HEK293 (cell line): Measurements from ENCODE around the gene SSBP2.

Experiments used
- CTCF ChIA-PET: fragments of 350-600 bp; formaldehyde crosslinking; extraction: SDS; loops from one replicate; lab custom pipeline; 2021; ENCODE audit warnings: antibody characterized with exemption; lab: Yijun Ruan, JAX
- POLR2A ChIA-PET: fragments of 300-600 bp; formaldehyde crosslinking; extraction: SDS; loops from one replicate; lab custom pipeline; 2020; ENCODE audit warnings: antibody characterized with exemption, inconsistent platforms; lab: Yijun Ruan, JAX
- H3K27ac ChIP-seq: fragments of 200-500 bp; sonication (Bioruptor generic); 2 replicates; pipeline ENCODE4 v1.5.1; 2014; ENCODE audit warnings: low read depth, low read length, control low read depth, inconsistent platforms; ENCODE audit errors: extremely low read depth
- H3K36me3 ChIP-seq, 2 experiments: fragments of 200-500 bp in 1 of 2; sonication (Bioruptor generic) in 1 of 2; 1 replicate in 1 of 2; 2 replicates in 1 of 2; pipeline ENCODE4 v1.5.1; 2014 to 2017; ENCODE audit warnings: inconsistent platforms in 2 of 2, low read length in 2 of 2; ENCODE audit not compliant: control insufficient read depth in 2 of 2, insufficient read depth in 1 of 2
- H3K4me1 ChIP-seq: fragments of 200-500 bp; sonication (Bioruptor generic); 2 replicates; pipeline ENCODE4 v1.5.1; 2014; ENCODE audit warnings: mild to moderate bottlenecking, low read length, inconsistent platforms; ENCODE audit not compliant: control insufficient read depth, insufficient read depth
- H3K4me3 ChIP-seq: 2 replicates; pipeline ENCODE4 v1.5.1; 2011; ENCODE audit warnings: low read depth, mild to moderate bottlenecking, control low read depth, low read length, moderate library complexity
- H3K9me3 ChIP-seq: fragments of 200-500 bp; sonication (Bioruptor generic); 2 replicates; pipeline ENCODE4 v1.5.1; 2014; ENCODE audit warnings: low read depth, low read length, inconsistent platforms; ENCODE audit not compliant: control insufficient read depth, insufficient read depth
- GLI2 ChIP-seq: fragments of 450-650 bp; formaldehyde crosslinking; IDR thresholded peaks from 2 replicates; pipeline ENCODE4; 2017; ENCODE audit warnings: missing biosample characterization, missing genetic modification characterization, low read depth, borderline replicate concordance
- SALL2 ChIP-seq: fragments of 450-650 bp; formaldehyde crosslinking; IDR thresholded peaks from 2 replicates; pipeline ENCODE4 v1.5.0; 2017; ENCODE audit warnings: missing biosample characterization, mild to moderate bottlenecking, missing genetic modification characterization, borderline replicate concordance
- SP7 ChIP-seq: fragments of 450-650 bp; formaldehyde crosslinking; IDR thresholded peaks from 2 replicates; pipeline ENCODE4 v1.5.1; 2016; ENCODE audit warnings: missing biosample characterization, missing genetic modification characterization
- YY2 ChIP-seq: fragments of 450-650 bp; formaldehyde crosslinking; IDR thresholded peaks from 2 replicates; pipeline ENCODE4 v1.5.1; 2016; ENCODE audit warnings: missing biosample characterization, missing genetic modification characterization
- ZBTB1 ChIP-seq: fragments of 450-650 bp; formaldehyde crosslinking; IDR thresholded peaks from 2 replicates; pipeline ENCODE4 v1.5.1; 2016; ENCODE audit warnings: missing biosample characterization, missing genetic modification characterization
- ZBTB7A ChIP-seq: fragments of 450-650 bp; formaldehyde crosslinking; IDR thresholded peaks from 2 replicates; pipeline ENCODE4 v1.5.1; 2016; ENCODE audit warnings: low read depth, missing biosample characterization, missing genetic modification characterization
- ZEB2 ChIP-seq: fragments of 450-650 bp; formaldehyde crosslinking; IDR thresholded peaks from 2 replicates; pipeline ENCODE4 v1.5.1; 2016; ENCODE audit warnings: missing biosample characterization, missing genetic modification characterization
- ZFP69B ChIP-seq: fragments of 450-650 bp; formaldehyde crosslinking; IDR thresholded peaks from 2 replicates; pipeline ENCODE4 v1.5.1; 2016; ENCODE audit warnings: missing biosample characterization, missing genetic modification characterization
- ZNF146 ChIP-seq: fragments of 450-650 bp; formaldehyde crosslinking; IDR thresholded peaks from 2 replicates; pipeline ENCODE4 v1.5.1; 2016; ENCODE audit warnings: missing biosample characterization, missing genetic modification characterization
- ZNF155 ChIP-seq: fragments of 450-650 bp; formaldehyde crosslinking; IDR thresholded peaks from 2 replicates; pipeline ENCODE4 v1.5.1; 2016; ENCODE audit warnings: missing biosample characterization, missing genetic modification characterization
- ZNF16 ChIP-seq: fragments of 450-650 bp; formaldehyde crosslinking; IDR thresholded peaks from 2 replicates; pipeline ENCODE4 v1.5.1; 2016; ENCODE audit warnings: low read depth, missing biosample characterization, missing genetic modification characterization
- ZNF175 ChIP-seq: fragments of 450-650 bp; formaldehyde crosslinking; IDR thresholded peaks from 2 replicates; pipeline ENCODE4 v1.5.1; 2016; ENCODE audit warnings: missing biosample characterization, missing genetic modification characterization
- ZNF24 ChIP-seq: fragments of 450-650 bp; formaldehyde crosslinking; IDR thresholded peaks from 2 replicates; pipeline ENCODE4 v1.5.1; 2016; ENCODE audit warnings: missing biosample characterization, missing genetic modification characterization
- ZNF248 ChIP-seq: fragments of 450-650 bp; formaldehyde crosslinking; IDR thresholded peaks from 2 replicates; pipeline ENCODE4 v1.5.1; 2017; ENCODE audit warnings: missing biosample characterization, missing genetic modification characterization
- ZNF324 ChIP-seq: fragments of 450-650 bp; formaldehyde crosslinking; IDR thresholded peaks from 2 replicates; pipeline ENCODE4 v1.5.1; 2016; ENCODE audit warnings: missing biosample characterization, missing genetic modification characterization
- ZNF341 ChIP-seq: fragments of 450-650 bp; formaldehyde crosslinking; IDR thresholded peaks from 2 replicates; pipeline ENCODE4; 2016; ENCODE audit warnings: low read depth, missing biosample characterization, missing genetic modification characterization
- ZNF416 ChIP-seq: fragments of 450-650 bp; formaldehyde crosslinking; IDR thresholded peaks from 2 replicates; pipeline ENCODE4 v1.5.1; 2016; ENCODE audit warnings: missing biosample characterization, missing genetic modification characterization
- ZNF555 ChIP-seq: fragments of 450-650 bp; formaldehyde crosslinking; conservative IDR thresholded peaks from 2 replicates; pipeline ENCODE4 v1.5.1; 2017; ENCODE audit warnings: missing biosample characterization, mild to moderate bottlenecking, missing genetic modification characterization, inconsistent platforms
- ZNF624 ChIP-seq: fragments of 450-650 bp; formaldehyde crosslinking; IDR thresholded peaks from 2 replicates; pipeline ENCODE4 v1.5.1; 2017; ENCODE audit warnings: missing biosample characterization, missing genetic modification characterization
- ZNF626 ChIP-seq: fragments of 450-650 bp; sonication (Bioruptor Pico); formaldehyde crosslinking; IDR thresholded peaks from 2 replicates; pipeline ENCODE4 v1.5.1; 2018; ENCODE audit warnings: missing biosample characterization, missing genetic modification characterization, inconsistent platforms
- ZNF654 ChIP-seq: fragments of 450-650 bp; formaldehyde crosslinking; IDR thresholded peaks from 2 replicates; pipeline ENCODE4 v1.5.1; 2016; ENCODE audit warnings: low read depth, missing biosample characterization, missing genetic modification characterization
- ZNF747 ChIP-seq: fragments of 450-650 bp; formaldehyde crosslinking; IDR thresholded peaks from 2 replicates; pipeline ENCODE4 v1.5.1; 2016; ENCODE audit warnings: missing biosample characterization, missing genetic modification characterization
- ZNF785 ChIP-seq: fragments of 450-650 bp; formaldehyde crosslinking; IDR thresholded peaks from 2 replicates; pipeline ENCODE4 v1.5.1; 2016; ENCODE audit warnings: missing biosample characterization, missing genetic modification characterization
- ZXDB ChIP-seq: fragments of 450-650 bp; formaldehyde crosslinking; IDR thresholded peaks from 2 replicates; pipeline ENCODE4 v1.5.1; 2016; ENCODE audit warnings: missing biosample characterization, missing genetic modification characterization
- TF ChIP-seq, protein P1 (sequence below): fragments of 450-650 bp; formaldehyde crosslinking; IDR thresholded peaks from 2 replicates; pipeline ENCODE4 v1.5.1; 2016; ENCODE audit warnings: missing biosample characterization, missing genetic modification characterization
- TF ChIP-seq, protein P2 (sequence below): fragments of 450-650 bp; formaldehyde crosslinking; IDR thresholded peaks from 2 replicates; pipeline ENCODE4 v1.5.1; 2016; ENCODE audit warnings: missing biosample characterization, missing genetic modification characterization
- TF ChIP-seq, protein P3 (sequence below): fragments of 450-650 bp; formaldehyde crosslinking; IDR thresholded peaks from 2 replicates; pipeline ENCODE4 v1.5.1; 2016; ENCODE audit warnings: missing biosample characterization, missing genetic modification characterization
- TF ChIP-seq, protein P4 (sequence below): sonication (generic); formaldehyde crosslinking; IDR thresholded peaks from 2 replicates; pipeline ENCODE4 v1.8.1; 2022; ENCODE audit warnings: mild to moderate bottlenecking, moderate library complexity, missing genetic modification reagents

Gene SSBP2

DNA sequence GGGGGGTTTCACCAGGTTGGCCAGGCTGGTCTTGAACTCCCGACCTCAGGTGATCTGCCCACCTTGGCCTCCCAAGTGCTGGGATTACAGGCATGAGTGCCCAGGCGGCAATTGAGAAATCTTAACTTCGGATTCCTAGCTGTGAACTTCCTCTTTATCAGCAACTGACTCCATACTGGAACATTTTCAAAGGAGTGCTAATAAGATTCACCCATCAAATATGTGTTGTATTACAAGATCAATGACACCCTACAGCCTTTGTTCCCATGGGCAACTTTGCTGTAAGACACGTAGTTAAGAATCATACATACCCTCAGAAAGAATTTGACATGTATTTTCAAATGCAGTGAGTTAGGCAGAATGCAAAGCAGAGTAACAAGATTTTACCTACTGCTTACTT, 333.8 kb downstream of the SSBP2 start:
- H3K4me1 ChIP-seq, result peaks cover 8% of the 10 kb centered on the region
- H3K4me3 ChIP-seq, result no peak overlapping the region
- no peaks in the 10 kb centered on the region for H3K9me3 ChIP-seq
- no peaks in the 10 kb centered on the region for H3K36me3 ChIP-seq
- ChIA-PET POLR2A (no interaction called here), CTCF (no interaction called here)
- H3K27ac ChIP-seq, result no peak overlapping the region
- TF ChIP-seq, protein P1, sequence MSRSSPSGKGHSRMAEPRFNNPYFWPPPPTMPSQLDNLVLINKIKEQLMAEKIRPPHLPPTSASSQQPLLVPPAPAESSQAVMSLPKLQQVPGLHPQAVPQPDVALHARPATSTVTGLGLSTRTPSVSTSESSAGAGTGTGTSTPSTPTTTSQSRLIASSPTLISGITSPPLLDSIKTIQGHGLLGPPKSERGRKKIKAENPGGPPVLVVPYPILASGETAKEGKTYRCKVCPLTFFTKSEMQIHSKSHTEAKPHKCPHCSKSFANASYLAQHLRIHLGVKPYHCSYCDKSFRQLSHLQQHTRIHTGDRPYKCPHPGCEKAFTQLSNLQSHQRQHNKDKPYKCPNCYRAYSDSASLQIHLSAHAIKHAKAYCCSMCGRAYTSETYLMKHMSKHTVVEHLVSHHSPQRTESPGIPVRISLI (tag by site-specific recombination), result no peak
- TF ChIP-seq ZNF155 (tag by site-specific recombination), result no peak
- TF ChIP-seq, protein P2, sequence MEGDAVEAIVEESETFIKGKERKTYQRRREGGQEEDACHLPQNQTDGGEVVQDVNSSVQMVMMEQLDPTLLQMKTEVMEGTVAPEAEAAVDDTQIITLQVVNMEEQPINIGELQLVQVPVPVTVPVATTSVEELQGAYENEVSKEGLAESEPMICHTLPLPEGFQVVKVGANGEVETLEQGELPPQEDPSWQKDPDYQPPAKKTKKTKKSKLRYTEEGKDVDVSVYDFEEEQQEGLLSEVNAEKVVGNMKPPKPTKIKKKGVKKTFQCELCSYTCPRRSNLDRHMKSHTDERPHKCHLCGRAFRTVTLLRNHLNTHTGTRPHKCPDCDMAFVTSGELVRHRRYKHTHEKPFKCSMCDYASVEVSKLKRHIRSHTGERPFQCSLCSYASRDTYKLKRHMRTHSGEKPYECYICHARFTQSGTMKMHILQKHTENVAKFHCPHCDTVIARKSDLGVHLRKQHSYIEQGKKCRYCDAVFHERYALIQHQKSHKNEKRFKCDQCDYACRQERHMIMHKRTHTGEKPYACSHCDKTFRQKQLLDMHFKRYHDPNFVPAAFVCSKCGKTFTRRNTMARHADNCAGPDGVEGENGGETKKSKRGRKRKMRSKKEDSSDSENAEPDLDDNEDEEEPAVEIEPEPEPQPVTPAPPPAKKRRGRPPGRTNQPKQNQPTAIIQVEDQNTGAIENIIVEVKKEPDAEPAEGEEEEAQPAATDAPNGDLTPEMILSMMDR (tag by site-specific recombination), result no peak
- no peak for TF ChIP-seq ZNF747 (tag by site-specific recombination)
- TF ChIP-seq ZNF654 (tag by site-specific recombination), result no peak
- TF ChIP-seq YY2 (tag by site-specific recombination), result no peak
- TF ChIP-seq, protein P3, sequence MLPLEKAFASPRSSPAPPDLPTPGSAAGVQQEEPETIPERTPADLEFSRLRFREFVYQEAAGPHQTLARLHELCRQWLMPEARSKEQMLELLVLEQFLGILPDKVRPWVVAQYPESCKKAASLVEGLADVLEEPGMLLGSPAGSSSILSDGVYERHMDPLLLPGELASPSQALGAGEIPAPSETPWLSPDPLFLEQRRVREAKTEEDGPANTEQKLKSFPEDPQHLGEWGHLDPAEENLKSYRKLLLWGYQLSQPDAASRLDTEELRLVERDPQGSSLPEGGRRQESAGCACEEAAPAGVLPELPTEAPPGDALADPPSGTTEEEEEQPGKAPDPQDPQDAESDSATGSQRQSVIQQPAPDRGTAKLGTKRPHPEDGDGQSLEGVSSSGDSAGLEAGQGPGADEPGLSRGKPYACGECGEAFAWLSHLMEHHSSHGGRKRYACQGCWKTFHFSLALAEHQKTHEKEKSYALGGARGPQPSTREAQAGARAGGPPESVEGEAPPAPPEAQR (tag by site-specific recombination), result no peak
- TF ChIP-seq, protein P4, sequence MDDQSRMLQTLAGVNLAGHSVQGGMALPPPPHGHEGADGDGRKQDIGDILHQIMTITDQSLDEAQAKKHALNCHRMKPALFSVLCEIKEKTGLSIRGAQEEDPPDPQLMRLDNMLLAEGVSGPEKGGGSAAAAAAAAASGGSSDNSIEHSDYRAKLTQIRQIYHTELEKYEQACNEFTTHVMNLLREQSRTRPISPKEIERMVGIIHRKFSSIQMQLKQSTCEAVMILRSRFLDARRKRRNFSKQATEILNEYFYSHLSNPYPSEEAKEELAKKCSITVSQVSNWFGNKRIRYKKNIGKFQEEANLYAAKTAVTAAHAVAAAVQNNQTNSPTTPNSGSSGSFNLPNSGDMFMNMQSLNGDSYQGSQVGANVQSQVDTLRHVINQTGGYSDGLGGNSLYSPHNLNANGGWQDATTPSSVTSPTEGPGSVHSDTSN (CRISPR knock-in tag), result no peak
- TF ChIP-seq ZNF626 (tag by site-specific recombination), result no peak
- no peak for TF ChIP-seq ZBTB7A (tag by site-specific recombination)
- no peak for TF ChIP-seq ZNF416 (tag by site-specific recombination)
- no peak for TF ChIP-seq SALL2 (tag by site-specific recombination)

DNA sequence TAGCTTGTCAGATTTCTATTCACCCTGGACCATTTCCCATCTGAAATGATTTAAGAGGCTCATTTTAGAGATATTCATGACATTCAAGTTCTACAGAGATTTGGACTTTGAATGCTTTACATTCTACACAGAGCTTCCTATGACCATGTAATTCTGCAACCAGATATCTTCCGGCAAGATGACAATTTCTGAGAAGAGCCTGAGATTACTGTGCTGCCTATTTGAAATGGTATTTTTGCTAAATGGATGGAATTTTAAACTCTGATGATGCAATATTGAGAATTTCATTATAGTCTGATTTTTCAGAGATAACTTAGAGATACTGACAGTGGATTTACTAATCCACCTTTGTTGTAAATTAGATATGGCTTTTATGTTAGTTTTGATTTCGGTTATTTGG, 341.0 kb downstream of the SSBP2 start:
- Histone ChIP-seq H3K27ac (no peak overlapping the region), H3K36me3 (no peaks in the 10 kb centered on the region), H3K4me1 (no peaks in the 10 kb centered on the region), H3K4me3 (no peak overlapping the region), H3K9me3 (no peaks in the 10 kb centered on the region)
- POLR2A ChIA-PET, result no interaction called here
- no peak for TF ChIP-seq ZFP69B (tag by site-specific recombination)
- no peak for TF ChIP-seq ZNF24 (tag by site-specific recombination)
- TF ChIP-seq ZNF248 (tag by site-specific recombination), result no peak
- CTCF ChIA-PET, result no interaction called here

DNA sequence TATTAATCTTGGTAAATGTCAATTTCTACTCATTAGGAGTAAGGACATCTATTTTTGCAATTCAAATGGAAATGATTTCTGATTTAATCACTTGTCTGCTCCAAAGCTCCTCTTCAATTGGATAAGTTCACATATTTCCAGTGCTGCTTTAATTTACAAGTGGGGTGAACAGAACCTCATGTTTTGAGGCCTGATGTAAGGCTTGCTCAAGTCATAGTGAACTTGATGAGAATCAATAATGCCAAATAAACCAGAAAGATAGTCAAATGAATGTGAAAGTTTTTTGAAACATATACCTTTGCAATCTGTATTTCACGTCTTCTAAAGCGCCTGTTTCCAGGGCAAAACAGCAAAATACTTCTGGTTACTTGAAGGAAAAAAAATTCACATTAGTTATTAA, 341.5 kb downstream of the SSBP2 start:
- Histone ChIP-seq H3K4me1 (no peaks in the 10 kb centered on the region), H3K9me3 (no peaks in the 10 kb centered on the region), H3K36me3 (no peaks in the 10 kb centered on the region), H3K4me3 (no peak overlapping the region), H3K27ac (no peak overlapping the region)
- POLR2A ChIA-PET, result no interaction called here
- CTCF ChIA-PET, result no interaction called here
- TF ChIP-seq ZNF416 (tag by site-specific recombination) (no peak), ZNF146 (no peak), ZNF175 (tag by site-specific recombination) (no peak), ZEB2 (tag by site-specific recombination) (no peak), ZBTB1 (no peak), ZNF624 (tag by site-specific recombination) (no peak), SP7 (no peak), GLI2 (tag by site-specific recombination) (no peak), ZNF341 (tag by site-specific recombination) (no peak), ZNF555 (tag by site-specific recombination) (no peak), ZNF248 (tag by site-specific recombination) (no peak), ZNF16 (tag by site-specific recombination) (no peak), ZFP69B (tag by site-specific recombination) (no peak), ZNF785 (tag by site-specific recombination) (no peak), ZXDB (tag by site-specific recombination) (no peak), ZNF324 (no peak), ZBTB7A (tag by site-specific recombination) (no peak)
